GM18951 (cell line): ENCODE results near the gene FCHSD2.
"Not testable (repeated sequence)": the region's sequence is repeated elsewhere in the genome, so short reads cannot be mapped to it uniquely, and the experiment has no call there.

Experiments
- POLR2A ChIP-seq: IDR thresholded peaks from 4 replicates; pipeline ENCODE4 v1.6.1; 2011; ENCODE audit warnings: mild to moderate bottlenecking; ENCODE audit not compliant: insufficient read length, insufficient read depth; ENCODE audit errors: extremely low read depth
- in situ Hi-C: fragments of 300-500 bp; cut with MboI; formaldehyde crosslinking; loops from one replicate; pipeline ENCODE4 v1.12.0; 2022; ENCODE audit warnings: low sequenced_read_pairs, mixed read lengths, inconsistent platforms; ENCODE audit not compliant: unreplicated experiment

FCHSD2 gene

DNA sequence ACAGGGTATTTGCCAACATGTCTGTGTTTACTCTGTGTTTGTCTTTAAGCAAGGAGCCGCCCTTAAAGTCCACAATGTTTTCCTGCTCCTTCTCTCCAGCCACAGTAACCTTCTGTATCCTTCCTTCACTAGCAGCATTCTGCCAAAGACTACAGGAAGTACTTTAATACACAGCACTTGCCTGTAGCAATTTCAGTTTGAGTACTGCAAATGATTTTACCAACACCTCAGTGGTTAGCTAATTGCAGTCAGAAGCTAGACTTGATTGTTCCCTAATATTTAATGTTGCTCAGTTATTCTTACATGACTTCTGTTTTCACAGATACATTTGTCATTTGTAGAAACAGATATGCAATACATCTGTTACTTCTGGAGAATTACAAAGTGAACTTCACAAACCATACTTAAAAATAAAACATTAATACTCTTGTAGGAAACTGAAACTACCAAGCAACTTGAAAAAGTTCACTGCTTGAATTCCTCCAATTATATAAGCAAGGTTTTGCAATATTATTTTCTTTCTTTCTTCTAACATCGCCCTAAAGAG is 69.1 kb downstream of the FCHSD2 start:
- in situ Hi-C loops, result no loop called here
- TF ChIP-seq POLR2A, result no peak

DNA sequence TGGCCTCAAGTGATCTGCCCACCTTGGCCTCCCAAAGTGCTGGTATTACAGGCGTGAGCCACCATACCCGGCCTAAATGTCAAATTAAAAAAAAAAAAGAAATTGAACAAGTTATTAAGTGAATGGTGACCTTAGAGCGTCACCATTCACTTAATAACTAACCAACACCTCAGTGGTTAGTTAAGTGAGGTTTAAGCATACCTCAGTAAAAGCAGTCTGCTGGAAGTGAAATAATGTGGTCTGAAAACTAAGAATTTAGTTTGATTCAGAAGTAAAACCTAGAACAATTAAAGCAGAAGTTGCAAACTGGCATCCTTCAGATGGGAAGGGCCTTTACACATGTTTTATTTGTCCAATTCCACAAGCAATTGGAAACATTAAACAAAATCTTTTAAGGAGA is 71.5 kb downstream of the FCHSD2 start:
- TF ChIP-seq POLR2A, result no peak
- in situ Hi-C loops, result no loop called here

DNA sequence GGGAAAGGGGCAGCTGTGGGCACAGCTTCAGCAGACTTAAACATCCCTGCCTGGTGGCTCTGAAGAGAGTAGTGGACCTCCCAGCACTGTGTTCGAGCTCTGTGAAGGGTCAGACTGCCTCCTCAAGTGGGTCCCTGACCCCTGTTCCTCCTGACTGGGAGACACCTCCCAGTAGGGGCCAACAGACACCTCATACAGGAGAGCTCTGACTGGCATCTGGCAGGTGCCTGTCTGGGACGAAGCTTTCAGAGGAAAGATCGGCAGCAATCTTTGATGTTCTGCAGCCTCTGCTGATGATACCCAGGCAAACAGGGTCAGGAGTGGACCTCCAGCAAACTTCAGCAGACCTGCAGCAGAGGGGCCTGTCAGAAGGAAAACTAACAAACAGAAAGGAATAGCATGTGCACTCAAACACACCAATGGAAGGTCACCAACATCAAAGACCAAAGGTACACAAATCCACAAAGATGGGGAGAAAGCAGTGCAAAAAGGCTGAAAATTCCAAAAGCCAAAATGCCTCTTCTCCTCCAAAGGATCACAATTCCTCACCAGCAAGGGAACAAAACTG is 80.2 kb downstream of the FCHSD2 start:
- in situ Hi-C loops, result not testable (repeated sequence)

DNA sequence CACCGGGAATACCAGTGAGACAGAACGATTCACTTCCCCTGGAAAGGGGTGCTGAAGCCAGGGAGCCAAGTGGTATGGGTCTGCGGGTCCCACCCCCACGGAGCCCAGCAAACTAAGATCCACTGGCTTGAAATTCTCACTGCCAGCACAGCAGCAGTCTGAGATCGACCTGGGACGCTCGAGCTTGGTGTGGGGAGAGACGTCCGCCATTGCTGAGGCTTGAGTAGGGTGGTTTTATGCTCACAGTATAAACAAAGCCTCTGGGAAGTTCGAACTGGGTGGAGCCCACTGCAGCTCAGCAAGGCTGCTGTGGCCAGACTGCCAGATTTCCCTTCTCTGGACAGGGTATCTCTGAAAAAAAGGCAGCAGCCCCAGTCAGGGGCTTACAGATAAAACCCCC is 80.7 kb downstream of the FCHSD2 start:
- in situ Hi-C loops, result not testable (repeated sequence)

DNA sequence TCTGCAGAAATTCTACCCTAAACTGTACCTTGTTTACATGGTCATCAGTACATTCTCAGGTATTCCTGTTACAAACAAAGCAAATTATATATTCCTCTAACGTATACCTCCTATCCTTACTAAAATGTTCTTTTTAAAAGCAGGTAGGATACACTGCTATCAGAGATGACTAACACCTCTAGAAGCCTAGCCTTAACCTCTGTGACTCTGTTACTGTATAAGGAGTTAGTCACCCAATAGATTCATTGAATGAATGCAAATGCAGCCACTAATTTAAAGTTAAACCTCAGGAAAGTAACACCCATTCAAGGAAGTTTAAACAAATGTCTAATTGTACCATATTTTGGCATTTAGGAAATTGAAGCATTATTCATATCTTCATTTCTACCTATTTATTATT is 82.2 kb downstream of the FCHSD2 start:
- TF ChIP-seq POLR2A, result no peak
- in situ Hi-C loops, result no loop called here

DNA sequence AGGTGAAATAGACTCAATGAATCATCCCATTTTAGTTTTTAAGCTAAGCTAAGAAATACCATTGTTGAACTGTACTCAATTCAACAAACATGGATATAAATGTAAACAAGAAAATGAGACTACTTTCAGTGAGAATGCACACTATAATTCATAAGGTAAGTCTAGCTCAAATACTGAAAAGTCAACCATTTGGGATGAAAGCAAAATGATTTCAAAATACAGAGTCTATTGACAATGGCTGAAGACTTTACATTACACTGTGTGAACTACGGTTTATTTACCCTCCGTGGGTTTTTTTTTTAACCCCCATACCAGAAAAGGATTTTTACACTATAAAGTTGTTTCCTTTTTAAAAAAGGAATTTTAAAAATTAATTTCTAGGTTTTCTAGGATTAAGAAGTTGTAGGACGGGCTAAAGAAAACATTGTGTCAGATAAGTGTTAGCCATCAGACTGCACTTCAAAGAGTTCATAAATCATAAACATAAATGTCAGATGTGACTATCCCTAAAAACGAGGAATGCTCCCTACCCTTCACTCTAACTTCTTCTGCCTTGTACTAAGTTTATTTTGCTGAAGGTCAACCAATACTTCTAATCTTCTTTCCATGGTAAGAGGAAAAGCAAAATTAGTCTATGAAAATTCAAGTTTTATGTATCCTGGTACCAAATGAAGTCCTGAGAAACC is 83.0 kb downstream of the FCHSD2 start:
- no peak for TF ChIP-seq POLR2A
- in situ Hi-C loops, result no loop called here

DNA sequence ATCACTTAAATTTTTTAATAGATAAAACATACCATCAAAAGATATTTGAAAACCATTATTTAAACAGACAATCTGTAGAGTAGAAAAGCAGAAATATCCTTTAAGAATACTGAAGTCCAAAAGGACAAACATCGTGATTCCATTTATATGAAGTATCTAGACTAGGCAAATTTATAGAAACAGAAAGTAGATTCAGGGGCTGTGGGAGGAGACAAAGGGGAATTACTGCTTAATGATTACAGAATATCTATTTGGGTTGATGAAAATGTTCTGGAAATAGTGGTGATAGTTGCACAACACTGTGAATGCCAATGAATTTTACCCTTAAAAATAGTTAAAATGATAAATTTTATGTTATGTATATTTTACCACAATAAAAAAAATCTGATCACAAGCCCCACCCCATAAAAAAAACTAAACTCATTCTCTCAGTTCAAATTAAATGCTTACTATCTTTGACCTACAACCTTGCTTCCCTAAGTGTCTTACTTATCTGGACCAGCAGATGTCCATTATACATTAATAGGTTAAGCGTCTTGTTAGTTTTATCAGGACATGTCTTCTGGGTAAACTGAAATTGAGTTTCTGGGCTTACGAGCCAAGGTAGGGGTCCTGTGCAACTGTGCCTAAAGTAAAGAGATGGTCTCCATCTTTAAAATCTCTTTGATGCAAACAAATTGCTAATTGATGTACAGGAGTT is 86.3 kb downstream of the FCHSD2 start:
- TF ChIP-seq POLR2A, result no peak
- in situ Hi-C loops, result no loop called here

DNA sequence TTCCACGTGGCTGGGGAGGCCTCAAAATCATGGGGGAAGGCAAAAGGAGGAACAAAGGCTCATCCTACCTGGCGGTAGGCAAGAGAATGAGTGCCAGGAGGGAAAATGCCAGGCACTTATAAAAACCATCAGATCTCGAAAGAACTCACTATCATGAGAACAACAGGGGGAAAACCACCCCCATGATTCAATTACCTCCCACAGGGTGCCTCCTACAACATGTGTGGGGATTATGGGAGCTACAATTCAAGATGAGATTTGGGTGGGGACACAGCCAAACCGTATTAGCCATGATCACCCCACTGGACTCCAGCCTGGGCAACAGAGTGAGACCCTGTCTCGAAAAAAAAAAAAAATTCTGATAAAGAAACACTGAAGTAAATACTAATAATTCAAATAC is 87.1 kb downstream of the FCHSD2 start:
- TF ChIP-seq POLR2A, result no peak
- in situ Hi-C loops, result no loop called here

DNA sequence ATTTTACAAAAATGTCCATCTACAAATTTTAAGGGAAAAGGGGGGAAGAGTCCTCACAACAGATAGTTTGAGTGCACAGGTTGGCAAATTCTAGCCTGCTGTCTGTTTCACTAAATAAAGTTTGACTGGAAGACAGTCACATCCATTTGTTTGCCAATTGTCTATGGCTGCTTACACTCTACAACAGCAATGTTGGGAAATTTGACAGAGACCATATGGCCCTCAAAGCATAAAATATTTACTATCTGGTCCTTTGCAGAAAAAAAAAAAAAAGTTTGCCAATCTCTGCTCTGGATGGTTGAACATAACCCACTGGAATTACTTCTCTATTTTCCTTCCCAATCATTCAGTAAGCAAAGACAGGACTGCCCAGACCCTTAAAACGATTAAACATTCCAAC is 88.2 kb downstream of the FCHSD2 start:
- in situ Hi-C loops, result no loop called here
- TF ChIP-seq POLR2A, result no peak

DNA sequence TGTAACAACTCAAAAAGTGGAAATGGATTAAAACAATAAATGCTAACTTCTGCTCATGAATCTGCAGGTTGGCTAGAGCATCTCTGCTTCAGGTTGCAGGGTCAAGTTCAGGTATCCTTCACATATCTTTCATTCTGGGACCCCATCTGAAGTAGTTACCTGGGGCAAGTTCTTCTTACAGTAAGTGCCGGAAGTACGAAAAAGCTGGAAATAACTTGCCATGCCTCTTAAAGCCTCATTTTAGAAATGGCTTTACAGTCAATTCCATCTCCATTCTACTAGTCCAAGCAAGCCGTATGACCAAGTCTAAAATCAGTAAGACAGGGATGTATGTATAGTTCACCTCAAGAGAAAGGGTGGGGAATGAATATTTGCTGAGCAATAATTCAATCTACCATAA is 93.7 kb downstream of the FCHSD2 start:
- in situ Hi-C loops, result no loop called here
- no peak for TF ChIP-seq POLR2A

DNA sequence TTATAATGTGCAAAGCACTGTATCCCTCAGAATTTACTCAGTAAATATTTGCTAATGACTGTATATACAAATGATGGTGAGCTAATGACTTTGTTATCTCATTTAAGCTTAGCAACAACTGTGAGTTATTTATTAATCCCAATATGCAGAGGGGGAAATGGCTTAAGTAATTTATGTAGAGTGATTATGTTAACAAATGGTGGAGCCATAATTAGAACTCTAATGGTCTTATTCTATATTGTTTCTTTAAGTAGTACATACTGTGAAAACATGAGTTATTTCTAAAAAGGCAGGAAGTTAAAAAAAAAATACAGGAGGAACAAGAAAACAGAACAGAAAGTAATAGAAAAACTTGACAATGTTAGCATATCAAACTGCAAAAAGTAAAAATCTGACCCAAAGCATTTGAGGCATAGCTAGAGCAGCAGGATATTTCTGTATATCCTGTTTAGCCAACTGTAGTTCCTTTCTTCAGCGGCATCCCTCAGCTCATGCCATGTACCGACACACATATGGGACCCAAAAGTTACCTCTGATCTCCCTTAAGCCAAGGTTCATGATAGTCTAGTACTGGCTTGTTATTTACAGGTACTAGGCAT is 94.2 kb downstream of the FCHSD2 start:
- in situ Hi-C loops, result no loop called here
- no peak for TF ChIP-seq POLR2A

DNA sequence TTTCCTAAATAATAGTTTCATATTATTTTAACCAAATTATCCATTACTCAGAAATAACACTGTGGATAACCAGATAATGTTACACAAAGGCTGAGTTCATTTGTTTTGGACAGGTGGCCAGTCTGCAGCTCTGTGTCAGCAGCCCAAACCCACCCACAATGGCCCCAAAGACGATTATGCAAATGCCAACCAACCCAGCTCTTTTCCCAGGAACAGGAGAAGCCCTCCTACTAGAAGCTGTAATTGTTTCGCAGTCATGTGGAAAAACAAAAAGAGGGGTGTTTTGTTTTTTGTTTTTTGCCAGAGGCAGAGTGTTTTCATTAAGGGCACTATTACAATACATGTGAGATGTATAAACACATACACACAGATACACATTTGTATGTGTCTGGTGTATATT is 102.1 kb downstream of the FCHSD2 start:
- TF ChIP-seq POLR2A, result no peak
- in situ Hi-C loops, result no loop called here

DNA sequence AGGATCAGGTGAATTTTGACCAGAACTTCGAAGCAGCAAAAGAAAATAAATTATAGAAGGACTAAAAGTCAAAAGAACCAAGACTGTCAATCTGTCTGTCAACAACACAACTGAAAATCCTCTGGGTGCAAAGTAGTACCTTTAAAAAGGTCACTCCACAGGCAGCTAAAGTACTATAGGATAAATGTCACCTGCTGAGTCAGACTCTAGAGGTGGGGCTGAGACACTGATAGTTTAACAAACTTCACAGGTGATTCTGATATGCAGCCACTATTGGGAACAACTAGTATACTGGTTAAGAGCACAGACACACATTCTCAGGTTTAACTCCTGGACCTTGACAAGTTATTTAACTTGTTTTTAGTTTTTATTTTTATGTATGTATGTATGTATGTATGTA is 107.3 kb downstream of the FCHSD2 start:
- in situ Hi-C loops, result no loop called here
- TF ChIP-seq POLR2A, result no peak

DNA sequence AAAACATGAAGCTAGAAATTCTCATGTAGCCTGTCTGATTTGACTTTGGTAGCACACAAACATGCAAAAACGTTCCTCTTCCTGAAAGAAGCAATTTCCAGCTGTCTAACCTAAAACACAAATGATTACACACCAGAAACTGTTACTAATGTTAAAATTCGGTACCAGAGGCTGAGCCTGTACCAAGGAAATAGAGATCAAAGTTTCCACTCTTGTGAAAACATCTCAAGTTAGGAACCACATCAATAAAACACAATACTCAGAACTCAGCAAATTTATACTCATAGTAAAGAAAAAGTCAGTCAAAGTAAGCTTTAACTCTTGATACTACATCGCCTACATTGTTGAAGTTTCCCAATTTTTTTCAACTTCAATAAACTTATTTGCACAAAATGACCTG is 107.8 kb downstream of the FCHSD2 start:
- in situ Hi-C loops, result no loop called here
- TF ChIP-seq POLR2A, result no peak

DNA sequence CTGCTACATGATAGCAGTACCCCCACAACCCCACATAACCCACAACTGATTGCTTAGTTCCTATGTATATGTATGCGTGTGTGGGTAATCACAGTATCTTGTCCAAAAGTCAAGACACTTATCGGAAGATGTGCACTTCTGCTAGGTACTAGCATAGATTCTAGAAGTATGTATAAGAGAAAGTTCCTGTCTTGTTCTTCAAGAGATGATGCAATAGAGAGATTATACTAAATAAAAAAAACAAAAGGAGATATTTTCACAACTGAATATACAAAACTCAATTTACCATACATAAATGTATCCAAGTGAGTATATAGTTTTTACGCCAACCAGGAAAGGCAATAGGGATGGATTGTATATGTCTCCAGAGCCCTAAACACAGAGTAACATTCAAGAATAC is 112.0 kb downstream of the FCHSD2 start:
- in situ Hi-C loops, result no loop called here
- no peak for TF ChIP-seq POLR2A
